Calu3 (cell line): ENCODE data around the gene EARS2. TPM values are rescaled to one million over a fixed set of nuclear protein-coding genes. Genes with fewer than 3 reads are reported as not detected.

ENCODE experiments used
- BruUV-seq: library from RNA; stranded (reverse); fragments of 400-500 nt; replicated peaks from 2 replicates; lab custom pipeline; 2021; lab: Mats Ljungman, UMichigan
- CTCF ChIA-PET: fragments of 300-600 bp; sonication (Branson Sonifier 250); formaldehyde crosslinking; loops from one replicate; lab custom pipeline; 2022; ENCODE audit warnings: antibody characterized with exemption; lab: Charles Lee
- DNase-seq: peaks from one replicate; pipeline ENCODE4 v3.0.0; 2022
- H3K27ac Mint-ChIP-seq: one replicate; pipeline ENCODE4 v1.8.0; 2022; ENCODE audit warnings: mixed read lengths; ENCODE audit not compliant: unreplicated experiment
- H3K27me3 Mint-ChIP-seq: one replicate; pipeline ENCODE4 v1.8.0; 2022; ENCODE audit warnings: mixed read lengths; ENCODE audit not compliant: unreplicated experiment
- H3K36me3 Mint-ChIP-seq: one replicate; pipeline ENCODE4 v1.8.0; 2022; ENCODE audit warnings: mild to moderate bottlenecking, moderate library complexity, mixed read lengths; ENCODE audit not compliant: insufficient read depth, unreplicated experiment
- H3K4me1 Mint-ChIP-seq: one replicate; pipeline ENCODE4 v1.8.0; 2022; ENCODE audit warnings: mild to moderate bottlenecking, low read depth, mixed read lengths; ENCODE audit not compliant: unreplicated experiment
- H3K4me3 Mint-ChIP-seq: one replicate; pipeline ENCODE4 v1.8.0; 2022; ENCODE audit warnings: mild to moderate bottlenecking, low read depth, moderate library complexity, mixed read lengths; ENCODE audit not compliant: unreplicated experiment
- H3K9me3 Mint-ChIP-seq: one replicate; pipeline ENCODE4 v1.8.0; 2022; ENCODE audit warnings: low read depth, mixed read lengths; ENCODE audit not compliant: unreplicated experiment
- intact Hi-C: fragments of 100-400 bp; cut with micrococcal nuclease; formaldehyde crosslinking; loops from one replicate; pipeline ENCODE4 v1.10.0; 2022; ENCODE audit not compliant: unreplicated experiment
- total RNA-seq: library from RNA; stranded (reverse); gene quantifications from 2 replicates; pipeline ENCODE4 v1.2.3, GENCODE V29; 2022
- TF ChIP-seq, protein P1 (sequence below): fragments of 200-600 bp; IDR thresholded peaks from one replicate; pipeline ENCODE4 v1.8.0; 2022; ENCODE audit warnings: antibody characterized with exemption; ENCODE audit not compliant: unreplicated experiment

Gene EARS2
- total RNA-seq, 1 experiment from 2014 or later: 45.9 TPM

DNA sequence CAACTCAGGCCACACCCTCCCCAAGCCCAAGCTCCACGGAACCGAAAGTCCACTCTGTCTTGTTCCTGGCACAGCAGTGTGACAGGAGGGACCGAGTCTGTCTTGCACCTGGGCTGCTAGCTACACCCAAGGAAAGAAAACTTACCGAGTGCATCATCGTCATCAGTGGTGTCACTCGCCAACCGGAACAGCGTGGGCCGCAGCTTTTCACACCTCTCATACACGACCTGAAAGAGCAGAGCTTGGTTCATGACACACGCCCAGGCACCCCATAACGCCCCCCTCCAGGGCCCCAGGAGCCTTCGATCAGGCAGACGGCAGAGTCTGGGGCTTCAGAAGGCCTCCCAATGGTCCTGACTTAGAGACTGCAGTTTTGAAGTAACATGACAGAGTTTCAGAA, 74.4 kb downstream of the EARS2 start:
- Mint-ChIP-seq H3K4me1 (no peaks in the 10 kb centered on the region), H3K27ac (no peak overlapping the region), H3K9me3 (no peaks in the 10 kb centered on the region), H3K27me3 (no peaks in the 10 kb centered on the region), H3K36me3 (peaks cover 64% of the 10 kb centered on the region), H3K4me3 (no peak overlapping the region)
- BruUV-seq: no TSS peak
- CTCF ChIA-PET: no interaction called here
- no peak for DNase-seq
- TF ChIP-seq, protein P1, sequence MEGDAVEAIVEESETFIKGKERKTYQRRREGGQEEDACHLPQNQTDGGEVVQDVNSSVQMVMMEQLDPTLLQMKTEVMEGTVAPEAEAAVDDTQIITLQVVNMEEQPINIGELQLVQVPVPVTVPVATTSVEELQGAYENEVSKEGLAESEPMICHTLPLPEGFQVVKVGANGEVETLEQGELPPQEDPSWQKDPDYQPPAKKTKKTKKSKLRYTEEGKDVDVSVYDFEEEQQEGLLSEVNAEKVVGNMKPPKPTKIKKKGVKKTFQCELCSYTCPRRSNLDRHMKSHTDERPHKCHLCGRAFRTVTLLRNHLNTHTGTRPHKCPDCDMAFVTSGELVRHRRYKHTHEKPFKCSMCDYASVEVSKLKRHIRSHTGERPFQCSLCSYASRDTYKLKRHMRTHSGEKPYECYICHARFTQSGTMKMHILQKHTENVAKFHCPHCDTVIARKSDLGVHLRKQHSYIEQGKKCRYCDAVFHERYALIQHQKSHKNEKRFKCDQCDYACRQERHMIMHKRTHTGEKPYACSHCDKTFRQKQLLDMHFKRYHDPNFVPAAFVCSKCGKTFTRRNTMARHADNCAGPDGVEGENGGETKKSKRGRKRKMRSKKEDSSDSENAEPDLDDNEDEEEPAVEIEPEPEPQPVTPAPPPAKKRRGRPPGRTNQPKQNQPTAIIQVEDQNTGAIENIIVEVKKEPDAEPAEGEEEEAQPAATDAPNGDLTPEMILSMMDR: no peak
- intact Hi-C loops: no loop called here

DNA sequence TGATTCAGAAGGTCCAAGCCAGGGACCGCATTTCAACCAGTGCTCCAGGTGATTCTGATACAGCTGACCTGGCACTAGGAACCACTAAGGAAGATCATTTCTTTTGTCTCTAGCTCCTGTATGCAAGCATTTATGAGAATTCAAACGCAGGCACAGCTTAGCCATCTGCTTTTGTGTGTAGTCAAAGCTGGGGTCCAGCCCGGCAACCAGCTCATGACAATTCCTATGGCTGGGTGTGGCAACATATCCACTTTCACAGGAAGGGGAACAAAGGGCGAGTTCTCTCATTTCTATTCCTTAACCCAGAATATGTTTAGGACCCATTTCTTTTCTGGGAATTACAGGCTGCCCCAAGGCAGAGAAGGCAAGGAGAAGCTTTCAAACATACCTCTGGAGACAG, 76.9 kb downstream of the EARS2 start:
- Mint-ChIP-seq H3K9me3 (no peaks in the 10 kb centered on the region), H3K36me3 (peaks cover 45% of the 10 kb centered on the region), H3K27me3 (no peaks in the 10 kb centered on the region), H3K4me3 (no peak overlapping the region), H3K4me1 (no peaks in the 10 kb centered on the region), H3K27ac (no peak overlapping the region)
- DNase-seq: no peak
- CTCF ChIA-PET: no interaction called here
- TF ChIP-seq, protein P1: no peak
- intact Hi-C loops: no loop called here
- no TSS peak for BruUV-seq

DNA sequence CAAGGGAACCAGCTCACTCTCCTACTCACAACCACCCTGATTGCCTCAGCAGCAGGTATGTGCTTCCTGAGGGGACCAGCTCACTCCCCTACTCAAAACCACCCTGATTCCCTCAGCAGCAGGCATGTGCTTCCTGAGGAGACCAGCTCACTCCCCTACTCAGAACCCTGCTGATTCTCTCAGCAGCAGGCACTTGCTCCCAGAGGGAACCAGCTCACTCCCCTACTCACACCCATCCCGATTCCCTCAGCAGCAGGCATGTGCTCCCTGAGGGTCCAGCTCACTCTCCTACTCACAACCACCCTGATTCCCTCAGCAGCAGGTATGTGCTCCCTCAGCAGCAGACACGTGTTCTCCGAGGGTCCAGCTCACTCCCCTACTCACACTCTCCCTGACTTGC, 78.0 kb downstream of the EARS2 start:
- no peak overlapping the region for H3K4me3 Mint-ChIP-seq
- H3K27ac Mint-ChIP-seq: no peak overlapping the region
- CTCF ChIA-PET: interaction anchor here (0.6 kb wide), 1 partner anchor 212 kb away, joined by 7 read pairs; no protein-coding TSS in a partner anchor

DNA sequence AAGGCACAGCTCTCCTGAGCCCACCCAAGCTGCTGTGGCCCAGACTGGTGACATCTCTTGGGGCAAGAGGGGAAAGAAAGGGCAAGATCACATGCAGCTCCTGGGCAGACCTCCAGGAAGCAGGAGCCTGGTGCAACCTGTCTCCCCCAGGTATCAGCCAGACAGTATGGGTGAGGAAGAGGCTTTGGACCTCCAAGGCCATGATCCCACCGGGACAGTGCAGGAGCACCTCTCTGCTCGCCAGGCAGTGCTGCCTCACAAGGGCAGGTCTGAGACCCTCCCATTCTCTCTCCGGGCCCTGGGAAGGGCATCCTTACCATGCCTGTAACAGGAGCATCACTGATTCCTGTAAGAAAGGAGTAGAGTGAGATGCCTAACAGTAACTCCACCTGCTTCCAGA, 78.6 kb downstream of the EARS2 start:
- H3K9me3 Mint-ChIP-seq: no peaks in the 10 kb centered on the region
- CTCF ChIA-PET: interaction anchor here (0.6 kb wide), 2 partner anchors 211 to 1021 kb away, joined by 3 to 7 read pairs; no protein-coding TSS in a partner anchor
- H3K4me1 Mint-ChIP-seq: no peaks in the 10 kb centered on the region
- H3K36me3 Mint-ChIP-seq: peaks cover 49% of the 10 kb centered on the region
- TF ChIP-seq, protein P1: no peak
- intact Hi-C loops: no loop called here
- no peak overlapping the region for H3K27ac Mint-ChIP-seq
- no peaks in the 10 kb centered on the region for H3K27me3 Mint-ChIP-seq
- BruUV-seq: no TSS peak
- H3K4me3 Mint-ChIP-seq: no peak overlapping the region
- DNase-seq: no peak

More for the DNA sequence above, 78.0 kb downstream of the EARS2 start:
- no peaks in the 10 kb centered on the region for H3K27me3 Mint-ChIP-seq
- intact Hi-C loops: no loop called here
- TF ChIP-seq, protein P1: no peak
- no TSS peak for BruUV-seq
- no peaks in the 10 kb centered on the region for H3K4me1 Mint-ChIP-seq
- no peak for DNase-seq
- H3K9me3 Mint-ChIP-seq: no peaks in the 10 kb centered on the region
- peaks cover 45% of the 10 kb centered on the region for H3K36me3 Mint-ChIP-seq
